GM12874 (cell line): Measurements from ENCODE around the gene SRSF10.

Experiments
- TF ChIP-seq, protein P1 (sequence below): IDR thresholded peaks from 2 replicates; pipeline ENCODE4 v1.5.1; 2011; ENCODE audit warnings: low read depth, mild to moderate bottlenecking, control low read depth, low read length, moderate library complexity; ENCODE audit not compliant: insufficient read depth

The SRSF10 gene

DNA sequence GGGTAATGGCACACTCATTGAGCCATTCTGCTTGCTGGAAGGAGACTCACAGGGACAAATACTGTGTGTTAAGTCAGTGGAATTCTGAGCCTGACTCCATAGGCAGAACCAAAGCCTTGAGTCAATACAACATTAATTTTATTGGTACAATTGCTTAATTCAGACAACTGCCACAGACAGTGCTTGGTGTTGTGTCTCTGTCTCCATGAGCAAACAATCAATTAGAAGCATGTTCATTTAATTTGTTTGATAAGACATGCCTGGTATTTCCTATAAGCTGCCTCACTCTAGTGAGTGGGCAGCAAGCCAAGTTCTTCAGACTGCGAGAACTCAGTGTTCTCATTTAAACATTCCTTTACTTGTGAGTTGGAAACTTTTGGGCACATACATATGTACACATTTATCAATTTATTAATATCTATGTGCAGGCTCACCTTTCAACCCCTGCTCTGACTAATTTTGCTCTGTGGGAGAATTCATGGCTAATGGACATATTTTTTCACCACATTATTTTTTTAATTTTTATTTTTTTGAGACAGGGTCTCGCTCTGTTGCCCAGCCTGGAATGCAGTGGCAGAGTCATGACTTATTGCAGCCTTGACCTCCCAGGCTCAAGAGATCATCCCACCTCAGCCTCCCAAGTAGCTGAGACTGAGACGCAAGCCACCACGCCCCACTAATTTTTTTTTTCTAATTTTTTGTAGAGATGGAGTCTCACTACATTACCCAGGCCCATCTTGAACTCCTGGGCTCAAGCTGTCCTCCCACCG, 4.5 kb upstream of the SRSF10 start:
- TF ChIP-seq, protein P1, sequence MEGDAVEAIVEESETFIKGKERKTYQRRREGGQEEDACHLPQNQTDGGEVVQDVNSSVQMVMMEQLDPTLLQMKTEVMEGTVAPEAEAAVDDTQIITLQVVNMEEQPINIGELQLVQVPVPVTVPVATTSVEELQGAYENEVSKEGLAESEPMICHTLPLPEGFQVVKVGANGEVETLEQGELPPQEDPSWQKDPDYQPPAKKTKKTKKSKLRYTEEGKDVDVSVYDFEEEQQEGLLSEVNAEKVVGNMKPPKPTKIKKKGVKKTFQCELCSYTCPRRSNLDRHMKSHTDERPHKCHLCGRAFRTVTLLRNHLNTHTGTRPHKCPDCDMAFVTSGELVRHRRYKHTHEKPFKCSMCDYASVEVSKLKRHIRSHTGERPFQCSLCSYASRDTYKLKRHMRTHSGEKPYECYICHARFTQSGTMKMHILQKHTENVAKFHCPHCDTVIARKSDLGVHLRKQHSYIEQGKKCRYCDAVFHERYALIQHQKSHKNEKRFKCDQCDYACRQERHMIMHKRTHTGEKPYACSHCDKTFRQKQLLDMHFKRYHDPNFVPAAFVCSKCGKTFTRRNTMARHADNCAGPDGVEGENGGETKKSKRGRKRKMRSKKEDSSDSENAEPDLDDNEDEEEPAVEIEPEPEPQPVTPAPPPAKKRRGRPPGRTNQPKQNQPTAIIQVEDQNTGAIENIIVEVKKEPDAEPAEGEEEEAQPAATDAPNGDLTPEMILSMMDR = no peak

DNA sequence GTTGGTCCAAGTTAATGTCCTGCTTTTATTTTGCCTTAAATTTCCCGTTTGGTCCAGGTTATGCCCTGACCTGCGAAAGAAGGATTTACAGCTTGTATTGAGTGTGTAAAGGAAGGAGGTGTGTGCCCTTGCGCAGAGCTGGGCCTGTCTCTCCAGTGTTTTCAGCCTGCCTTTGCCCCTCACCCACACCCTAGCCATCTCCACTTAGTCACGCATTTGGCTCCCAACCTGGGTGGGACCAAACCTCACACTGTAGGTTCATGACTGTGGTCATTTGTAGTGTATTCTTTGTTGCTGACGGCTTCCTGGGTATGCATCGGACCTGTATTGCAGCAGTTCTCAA, 572 bp upstream of the SRSF10 start:
- TF ChIP-seq, protein P1 = no peak

DNA sequence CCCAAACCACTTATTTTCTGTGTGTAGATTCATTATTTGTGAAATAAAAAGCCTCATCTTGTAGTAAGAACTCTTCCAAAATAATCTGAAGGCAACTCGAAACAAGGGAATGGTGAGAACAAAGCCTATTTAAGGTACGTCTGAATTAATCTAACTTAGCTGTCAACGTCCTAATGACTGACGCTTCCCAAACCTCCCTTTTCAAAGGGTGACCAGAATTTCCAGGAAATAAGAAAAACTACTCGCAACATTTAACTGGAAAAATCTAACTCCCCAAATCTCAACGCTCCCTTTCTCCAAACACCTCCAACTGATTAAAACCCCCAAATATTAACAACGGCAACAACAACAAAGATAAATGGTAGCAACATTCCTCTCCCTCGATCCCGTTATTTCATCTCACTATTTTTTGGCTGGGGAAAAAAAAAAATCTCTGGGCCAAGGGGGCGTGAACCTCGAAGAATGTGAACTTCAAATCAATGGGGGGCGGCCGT, 693 bp downstream of the SRSF10 start:
- TF ChIP-seq, protein P1 = no peak

DNA sequence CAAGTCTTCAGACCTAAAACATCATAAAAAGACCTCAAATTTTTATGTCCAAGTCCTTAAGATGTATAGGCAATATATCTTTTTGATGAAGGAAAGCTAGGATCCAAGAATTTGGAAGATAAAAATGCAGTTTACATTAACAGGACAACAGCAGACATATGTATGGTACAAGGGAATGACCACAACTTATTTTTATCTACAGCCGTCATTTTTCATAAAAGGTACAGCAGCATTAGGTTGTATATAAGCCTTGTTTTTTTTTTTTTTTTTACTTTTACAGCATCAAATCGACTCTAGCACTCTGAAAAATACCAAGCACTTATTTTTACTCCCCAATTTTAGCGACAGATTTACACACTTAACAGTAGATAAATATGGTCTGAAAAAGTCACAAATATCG, 1.3 kb downstream of the SRSF10 start:
- TF ChIP-seq, protein P1 = no peak

DNA sequence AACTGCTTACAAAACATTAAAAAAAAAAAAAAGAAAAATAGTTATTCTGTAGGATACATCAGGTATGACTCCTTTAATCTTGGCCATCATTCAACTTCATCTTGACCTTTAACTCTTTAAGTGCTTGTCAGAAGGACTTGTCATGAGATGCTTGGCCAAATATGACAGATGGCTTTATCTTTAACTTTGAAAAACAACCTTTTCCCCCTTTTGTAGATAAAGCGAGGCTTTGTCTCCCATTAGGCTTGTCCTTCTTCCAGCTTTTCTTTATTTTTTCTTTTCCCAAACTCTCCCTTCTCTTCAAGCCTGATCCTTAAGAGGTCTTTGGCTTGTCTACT, 2.3 kb downstream of the SRSF10 start:
- TF ChIP-seq, protein P1 = no peak

DNA sequence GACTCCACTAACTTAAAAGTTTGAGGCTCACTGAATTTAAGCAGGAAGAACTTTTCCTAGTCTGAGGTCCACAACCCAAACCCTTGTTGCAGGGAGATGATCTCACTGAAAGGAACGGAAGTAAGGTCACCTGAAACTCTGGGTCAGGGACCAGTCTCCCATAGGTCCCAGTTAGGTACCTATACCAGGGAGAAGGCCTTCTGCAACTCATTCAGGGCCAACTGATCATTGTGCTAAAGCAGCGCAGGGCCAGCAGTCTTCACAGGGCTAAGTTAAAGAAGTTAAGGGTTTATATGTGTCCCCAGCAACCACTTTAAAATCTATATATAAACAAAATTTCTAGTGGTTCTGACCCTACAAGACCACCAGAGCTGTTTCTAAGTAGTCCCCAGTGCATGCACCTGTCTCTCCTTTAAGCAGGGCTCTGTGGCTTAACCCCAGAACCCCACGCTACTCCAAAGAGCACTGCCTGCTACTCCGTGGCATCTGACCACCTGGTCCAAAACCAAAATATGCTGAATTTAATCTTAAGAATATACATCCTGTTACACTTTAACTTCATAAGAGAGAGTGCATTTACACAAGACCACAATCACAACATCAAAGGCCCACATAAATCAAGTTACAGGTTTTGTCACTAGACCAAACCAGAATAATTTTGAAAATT, 2.8 kb downstream of the SRSF10 start:
- TF ChIP-seq, protein P1 = no peak

DNA sequence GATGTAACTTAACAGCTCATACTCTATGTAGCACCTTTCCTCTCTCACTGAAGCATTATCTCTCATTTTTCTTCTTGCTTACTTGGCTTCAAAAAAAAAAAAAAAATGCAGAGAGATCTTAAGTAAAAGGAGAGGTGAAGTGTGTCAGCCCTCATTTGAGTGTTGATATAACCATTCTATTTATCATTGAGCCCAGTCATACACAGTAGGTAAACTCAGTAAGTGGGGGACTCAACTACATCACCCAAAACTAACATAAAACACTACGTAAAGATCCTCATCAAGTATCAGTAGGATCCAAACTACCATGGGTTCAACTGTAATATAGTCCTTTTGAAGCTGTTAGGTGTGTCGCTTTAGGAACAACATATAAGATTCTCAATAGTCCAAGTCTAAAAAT, 12.3 kb downstream of the SRSF10 start:
- TF ChIP-seq, protein P1 = no peak
